DND-41 (cell line): ENCODE data around the gene PVALEF.

ENCODE experiments used
- ATAC-seq: fragments of 200-7000 bp; cut with Tn5 transposase; 3 replicates; pipeline ENCODE4 v1.9.1; 2021; ENCODE audit warnings: low read depth; ENCODE audit not compliant: insufficient read depth
- DNase-seq: peaks from one replicate; pipeline ENCODE4 v3.0.0-alpha.2; 2020
- H2AFZ ChIP-seq: 2 replicates; pipeline ENCODE4 v1.6.0; 2012; ENCODE audit warnings: low read depth, low read length
- H3K27ac ChIP-seq: 2 replicates; pipeline ENCODE4 v1.5.1; 2012; ENCODE audit warnings: low read length, inconsistent platforms
- H3K27me3 ChIP-seq: fragments of 200-600 bp; sonication (generic); 2 replicates; pipeline ENCODE4 v1.6.0; 2012; ENCODE audit warnings: low read length, mild to moderate bottlenecking, inconsistent platforms; ENCODE audit not compliant: insufficient read depth, poor library complexity
- H3K36me3 ChIP-seq: 2 replicates; pipeline ENCODE4 v1.5.1; 2012; ENCODE audit warnings: low read length, inconsistent platforms; ENCODE audit not compliant: insufficient read depth
- H3K4me1 ChIP-seq: 2 replicates; pipeline ENCODE4 v1.5.1; 2012; ENCODE audit warnings: mild to moderate bottlenecking, low read length; ENCODE audit not compliant: insufficient read depth
- H3K4me2 ChIP-seq: 2 replicates; pipeline ENCODE4 v1.6.0; 2012; ENCODE audit warnings: mild to moderate bottlenecking, moderate library complexity, low read length, inconsistent platforms; ENCODE audit not compliant: insufficient read depth
- H3K4me3 ChIP-seq, 2 experiments: fragments of 200-600 bp in 1 of 2; shearing (Covaris generic) in 1 of 2; 2 replicates each; pipeline ENCODE4 v1.5.1; 2012 to 2016; ENCODE audit warnings: inconsistent platforms in 2 of 2, low read length in 2 of 2, mild to moderate bottlenecking in 2 of 2, low read depth in 1 of 2, moderate library complexity in 1 of 2
- H3K79me2 ChIP-seq: 2 replicates; pipeline ENCODE4 v1.6.0; 2012; ENCODE audit warnings: low read length, inconsistent platforms; ENCODE audit not compliant: insufficient read depth
- H3K9ac ChIP-seq: 2 replicates; pipeline ENCODE4 v1.6.0; 2012; ENCODE audit warnings: low read depth, mild to moderate bottlenecking, inconsistent platforms, low read length, moderate library complexity
- H3K9me3 ChIP-seq: 2 replicates; pipeline ENCODE4 v1.5.1; 2012; ENCODE audit warnings: low read length, moderate library complexity, mild to moderate bottlenecking, inconsistent platforms; ENCODE audit not compliant: insufficient read depth, severe bottlenecking
- H4K20me1 ChIP-seq: 2 replicates; pipeline ENCODE4 v1.6.0; 2012; ENCODE audit warnings: low read length; ENCODE audit not compliant: insufficient read depth
- EZH2 ChIP-seq: IDR thresholded peaks from 3 replicates; pipeline ENCODE4 v1.6.1; 2012; ENCODE audit warnings: borderline replicate concordance, low read depth, mild to moderate bottlenecking, moderate library complexity, low read length, inconsistent platforms; ENCODE audit not compliant: severe bottlenecking
- TF ChIP-seq, protein P1 (sequence below): IDR thresholded peaks from 2 replicates; pipeline ENCODE4 v1.5.1; 2012; ENCODE audit warnings: borderline replicate concordance, low read length, moderate library complexity, mild to moderate bottlenecking; ENCODE audit not compliant: poor library complexity, severe bottlenecking; ENCODE audit errors: extremely low read depth

PVALEF gene

DNA sequence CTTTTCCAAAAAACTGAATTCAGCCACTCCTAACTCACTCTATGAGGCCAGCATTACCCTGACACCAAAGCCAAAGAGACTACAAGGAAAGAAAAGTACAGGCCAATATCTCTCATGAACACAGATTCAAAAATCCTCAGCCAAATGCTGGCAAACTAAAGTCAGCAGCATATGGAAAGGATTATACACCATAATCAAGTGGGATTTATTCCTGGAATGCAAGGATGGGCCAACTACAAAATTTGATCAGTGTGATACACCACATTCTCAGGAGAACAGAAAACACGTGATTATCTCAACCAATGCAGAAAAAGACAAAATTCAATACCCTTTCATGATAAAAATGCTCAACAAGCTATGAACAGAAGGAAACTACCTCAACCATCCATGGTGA lies 8.5 kb downstream of the PVALEF start:
- H3K27ac ChIP-seq: no peak overlapping the region

DNA sequence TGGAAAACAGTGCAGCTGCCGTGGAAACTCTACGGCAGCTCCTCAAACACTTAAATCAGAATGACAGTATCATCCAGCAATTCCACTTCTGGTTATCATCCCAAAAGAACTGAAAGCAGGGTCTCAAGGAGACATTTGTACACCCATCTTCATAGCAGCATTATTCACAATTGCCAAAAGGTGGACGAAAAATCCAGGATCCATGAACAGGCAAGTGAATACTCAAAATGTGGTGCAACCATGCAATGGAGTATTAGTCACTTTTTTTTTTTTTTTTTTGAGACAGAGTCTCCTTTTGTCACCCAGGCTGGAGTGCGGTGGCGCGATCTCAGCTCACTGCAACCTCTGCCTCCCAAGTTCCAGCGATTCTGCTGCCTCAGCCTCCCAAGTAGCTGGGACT lies 11.4 kb downstream of the PVALEF start:
- H4K20me1 ChIP-seq: no peaks in the 10 kb centered on the region; the same call in 1 of the 2 replicates
- ATAC-seq (no peak), DNase-seq (no peak)
- TF ChIP-seq, protein P1, sequence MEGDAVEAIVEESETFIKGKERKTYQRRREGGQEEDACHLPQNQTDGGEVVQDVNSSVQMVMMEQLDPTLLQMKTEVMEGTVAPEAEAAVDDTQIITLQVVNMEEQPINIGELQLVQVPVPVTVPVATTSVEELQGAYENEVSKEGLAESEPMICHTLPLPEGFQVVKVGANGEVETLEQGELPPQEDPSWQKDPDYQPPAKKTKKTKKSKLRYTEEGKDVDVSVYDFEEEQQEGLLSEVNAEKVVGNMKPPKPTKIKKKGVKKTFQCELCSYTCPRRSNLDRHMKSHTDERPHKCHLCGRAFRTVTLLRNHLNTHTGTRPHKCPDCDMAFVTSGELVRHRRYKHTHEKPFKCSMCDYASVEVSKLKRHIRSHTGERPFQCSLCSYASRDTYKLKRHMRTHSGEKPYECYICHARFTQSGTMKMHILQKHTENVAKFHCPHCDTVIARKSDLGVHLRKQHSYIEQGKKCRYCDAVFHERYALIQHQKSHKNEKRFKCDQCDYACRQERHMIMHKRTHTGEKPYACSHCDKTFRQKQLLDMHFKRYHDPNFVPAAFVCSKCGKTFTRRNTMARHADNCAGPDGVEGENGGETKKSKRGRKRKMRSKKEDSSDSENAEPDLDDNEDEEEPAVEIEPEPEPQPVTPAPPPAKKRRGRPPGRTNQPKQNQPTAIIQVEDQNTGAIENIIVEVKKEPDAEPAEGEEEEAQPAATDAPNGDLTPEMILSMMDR: no peak
- TF ChIP-seq EZH2: no peak
- no peaks in the 10 kb centered on the region for H3K4me1 ChIP-seq
- no peak overlapping the region for H3K9ac ChIP-seq
- H3K4me3 ChIP-seq: no peak overlapping the region
- H3K4me2 ChIP-seq: no peak overlapping the region
- H3K9me3 ChIP-seq: no peaks in the 10 kb centered on the region
- no peak overlapping the region for H3K27ac ChIP-seq
- H2AFZ ChIP-seq: no peak overlapping the region
- H3K36me3 ChIP-seq: no peaks in the 10 kb centered on the region
- H3K27me3 ChIP-seq: no peaks in the 10 kb centered on the region
- no peaks in the 10 kb centered on the region for H3K79me2 ChIP-seq

More for the DNA sequence above, 8.5 kb downstream of the PVALEF start:
- TF ChIP-seq EZH2: no peak
- TF ChIP-seq, protein P1: no peak
- Histone ChIP-seq H3K4me3 (no peak overlapping the region), H3K4me1 (no peaks in the 10 kb centered on the region), H3K9me3 (no peaks in the 10 kb centered on the region), H3K27me3 (no peaks in the 10 kb centered on the region), H3K4me2 (no peak overlapping the region), H3K36me3 (no peaks in the 10 kb centered on the region), H3K9ac (no peak overlapping the region), H4K20me1 (no peaks in the 10 kb centered on the region; the same call in 1 of the 2 replicates), H3K79me2 (no peaks in the 10 kb centered on the region), H2AFZ (no peak overlapping the region)
- no peak for DNase-seq
- ATAC-seq: no peak

DNA sequence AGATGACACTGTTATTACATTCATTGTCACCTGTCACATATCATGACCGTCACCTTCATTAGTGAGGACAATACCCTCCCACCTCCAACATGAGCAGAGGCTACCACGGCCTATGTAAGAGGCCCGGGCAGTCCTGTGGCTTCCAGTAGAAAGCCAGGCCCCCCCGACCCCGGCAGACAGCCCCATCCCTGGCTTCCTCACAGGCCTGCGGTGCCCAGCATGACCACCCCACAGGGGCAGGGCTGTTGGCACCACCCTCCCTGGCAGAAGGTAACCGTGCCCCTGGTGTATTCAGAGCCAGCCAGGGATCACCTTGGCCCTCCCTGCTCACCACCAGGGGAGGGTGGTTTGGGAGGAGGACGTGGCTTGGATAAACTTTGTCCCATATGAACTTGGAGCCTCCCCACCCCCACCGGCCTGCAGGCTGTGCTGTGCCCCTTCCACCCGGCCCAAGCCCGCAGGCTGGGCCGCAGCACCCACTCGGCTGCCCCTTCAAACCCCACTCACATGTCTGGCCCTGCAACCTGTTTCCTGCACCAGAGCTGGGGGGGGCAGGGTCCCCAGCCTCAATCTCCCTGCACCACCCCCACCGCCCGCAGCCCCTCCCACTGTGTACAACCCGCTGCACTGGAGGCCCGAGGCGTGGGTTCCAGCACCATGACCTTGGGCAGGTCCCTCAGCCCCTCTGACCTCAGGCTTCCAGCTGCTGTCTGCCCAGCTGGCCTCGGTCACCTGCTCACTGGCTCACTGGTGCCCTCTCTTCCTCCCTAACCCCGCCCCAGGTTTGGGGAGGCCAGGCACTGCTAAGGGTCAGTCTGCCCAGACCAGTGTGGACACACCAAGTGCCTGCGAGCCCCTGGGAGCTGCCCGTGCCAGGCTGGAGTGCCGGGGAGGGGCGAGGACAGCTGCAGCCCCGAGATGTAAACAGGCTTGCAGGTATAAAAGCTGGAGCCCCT lies 13.1 kb downstream of the PVALEF start:
- no peaks in the 10 kb centered on the region for H3K79me2 ChIP-seq
- TF ChIP-seq, protein P1: no peak
- no peak for TF ChIP-seq EZH2
- no peaks in the 10 kb centered on the region; the same call in 1 of the 2 replicates for H4K20me1 ChIP-seq
- ATAC-seq (no peak), DNase-seq (no peak)
- H3K27ac ChIP-seq: no peak overlapping the region
- no peaks in the 10 kb centered on the region for H3K9me3 ChIP-seq
- no peak overlapping the region for H2AFZ ChIP-seq
- H3K4me2 ChIP-seq: no peak overlapping the region
- no peak overlapping the region for H3K9ac ChIP-seq
- no peak overlapping the region for H3K4me3 ChIP-seq
- H3K27me3 ChIP-seq: no peaks in the 10 kb centered on the region
- no peaks in the 10 kb centered on the region for H3K36me3 ChIP-seq
- no peaks in the 10 kb centered on the region for H3K4me1 ChIP-seq
